Measurements from ENCODE around the gene CREB3L2. TPM values are rescaled to one million over a fixed set of nuclear protein-coding genes. Genes with fewer than 3 reads are reported as not detected.

The CREB3L2 gene
- total RNA-seq, 3 donors from 2014 or later, result 15.8 to 54.3 (median 40.6) TPM

- no peak for TF ChIP-seq CTCF (IDR thresholded peaks at IDR 0.05)
- Histone ChIP-seq H3K4me1 (ENCODE audit: low read depth) (no peaks in the 10 kb centered on the region), H3K36me3 (ENCODE audit: low read depth) (no peaks in the 10 kb centered on the region), H3K4me3 (no peak overlapping the region), H3K9me3 (no peaks in the 10 kb centered on the region)
- intact Hi-C loops (cut with DNase I, micrococcal nuclease), result no loop called here
- ATAC-seq (no peak), DNase-seq (no peak)
These were observed 25.2 kb upstream of the CREB3L2 start for GRCh38 chr7:138027100-138027499.

GRCh38 chr7:138025215-138026186 lies 23.6 kb upstream of the CREB3L2 start:
- Histone ChIP-seq H3K4me1 (ENCODE audit: low read depth) (no peaks in the 10 kb centered on the region), H3K36me3 (ENCODE audit: low read depth) (no peaks in the 10 kb centered on the region), H3K9me3 (no peaks in the 10 kb centered on the region), H3K4me3 (no peak overlapping the region)
- no peak for TF ChIP-seq CTCF (IDR thresholded peaks at IDR 0.05)
- DNase-seq, result no peak
- ATAC-seq, result no peak
- intact Hi-C loops (cut with DNase I, micrococcal nuclease), result no loop called here

GRCh38 chr7:138024765-138025164 lies 22.9 kb upstream of the CREB3L2 start:
- no peaks in the 10 kb centered on the region for H3K9me3 ChIP-seq
- no peaks in the 10 kb centered on the region for H3K36me3 ChIP-seq (ENCODE audit: low read depth)
- no peak overlapping the region for H3K4me3 ChIP-seq
- intact Hi-C loops (cut with DNase I, micrococcal nuclease), result no loop called here
- no peak for ATAC-seq
- DNase-seq, result no peak
- TF ChIP-seq CTCF (IDR thresholded peaks at IDR 0.05), result no peak
- no peaks in the 10 kb centered on the region for H3K4me1 ChIP-seq (ENCODE audit: low read depth)

GRCh38 chr7:138024343-138024691 lies 22.4 kb upstream of the CREB3L2 start:
- TF ChIP-seq CTCF (IDR thresholded peaks at IDR 0.05), result no peak
- intact Hi-C loops (cut with DNase I, micrococcal nuclease), result no loop called here

GRCh38 chr7:138023618-138024342 lies 21.9 kb upstream of the CREB3L2 start:
- intact Hi-C loops (cut with DNase I, micrococcal nuclease), result no loop called here
- Histone ChIP-seq H3K4me3 (no peak overlapping the region), H3K9me3 (no peaks in the 10 kb centered on the region), H3K4me1 (ENCODE audit: low read depth) (no peaks in the 10 kb centered on the region), H3K36me3 (ENCODE audit: low read depth) (no peaks in the 10 kb centered on the region)
- ATAC-seq, result no peak
- DNase-seq, result no peak
- TF ChIP-seq CTCF (IDR thresholded peaks at IDR 0.05), result no peak

More at GRCh38 chr7:138024343-138024691, 22.4 kb upstream of the CREB3L2 start:
- no peak overlapping the region for H3K4me3 ChIP-seq
- no peaks in the 10 kb centered on the region for H3K4me1 ChIP-seq (ENCODE audit: low read depth)
- no peaks in the 10 kb centered on the region for H3K36me3 ChIP-seq (ENCODE audit: low read depth)
- ATAC-seq (no peak), DNase-seq (no peak)
- H3K9me3 ChIP-seq, result no peaks in the 10 kb centered on the region
